HCT116 (cell line): ENCODE data around the gene ATRN.

Source experiments
- EZH2 ChIP-seq: fragments of 200-600 bp; sonication (generic); IDR thresholded peaks from 2 replicates; pipeline ENCODE4 v1.6.1; 2017; ENCODE audit warnings: antibody characterized with exemption, mixed run types
- POLR2A ChIP-seq: IDR thresholded peaks from 2 replicates; pipeline ENCODE4 v1.7.0; 2011; ENCODE audit warnings: borderline replicate concordance; ENCODE audit not compliant: insufficient read depth, insufficient read length; ENCODE audit errors: extremely low read depth
- POLR2AphosphoS5 ChIP-seq: IDR thresholded peaks from 2 replicates; pipeline ENCODE4 v1.6.1; 2011; ENCODE audit warnings: mild to moderate bottlenecking, low read depth, low read length, moderate library complexity
- SIN3A ChIP-seq: IDR thresholded peaks from 2 replicates; pipeline ENCODE4 v1.6.1; 2012; ENCODE audit warnings: low read depth
- TF ChIP-seq, protein P1 (sequence below), 3 experiments: fragments of 200-600 bp in 1 of 3; sonication (generic) in 1 of 3; IDR thresholded peaks in 2 of 3; conservative IDR thresholded peaks in 1 of 3; 2 replicates each; pipeline ENCODE4 v1.5.1; 2012 to 2017; ENCODE audit warnings: low read depth in 2 of 3, low read length in 2 of 3, antibody characterized with exemption in 1 of 3, borderline replicate concordance in 1 of 3, control low read depth in 1 of 3, mild to moderate bottlenecking in 1 of 3, mixed read lengths in 1 of 3, mixed run types in 1 of 3, moderate library complexity in 1 of 3; ENCODE audit not compliant: insufficient read depth in 1 of 3

DNA sequence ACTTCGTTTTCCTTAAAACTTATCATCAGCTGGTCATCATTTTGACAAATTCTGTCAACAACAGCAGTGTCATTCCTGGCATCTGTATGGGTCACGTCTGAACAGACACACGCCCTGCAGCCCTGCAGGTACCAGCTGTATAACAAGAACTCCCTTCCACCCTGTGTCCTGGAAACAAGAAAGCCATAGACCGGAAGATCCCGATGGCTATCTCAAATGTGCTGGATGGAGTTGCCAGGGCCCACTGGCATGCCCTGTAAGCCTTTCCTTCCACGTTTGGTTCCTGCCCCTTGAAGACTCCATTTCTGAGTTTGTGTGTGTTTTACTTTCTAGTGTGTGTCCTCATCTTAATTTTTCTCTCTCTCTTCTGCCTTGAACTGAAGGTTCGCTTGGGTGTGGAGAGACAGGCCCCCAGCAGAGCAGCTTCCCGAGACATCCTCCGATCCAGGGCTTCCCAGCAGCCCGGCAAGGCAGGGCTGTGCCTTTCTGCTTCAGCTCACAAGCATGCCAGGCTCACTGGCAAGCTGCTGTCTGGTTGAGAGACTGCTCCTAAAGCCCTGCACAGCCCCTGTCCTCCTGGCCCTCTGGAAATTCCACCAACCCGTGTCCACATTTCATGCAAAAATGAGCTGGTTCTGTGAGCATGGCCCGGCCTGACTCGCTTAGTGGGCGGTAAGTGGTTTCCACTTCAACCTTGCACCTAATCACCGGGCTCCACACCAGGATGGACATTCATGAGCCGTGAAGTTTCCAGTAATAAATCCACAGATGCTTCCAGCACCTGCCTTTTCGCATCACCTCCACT, 183.7 kb downstream of the ATRN start:
- TF ChIP-seq, protein P1, sequence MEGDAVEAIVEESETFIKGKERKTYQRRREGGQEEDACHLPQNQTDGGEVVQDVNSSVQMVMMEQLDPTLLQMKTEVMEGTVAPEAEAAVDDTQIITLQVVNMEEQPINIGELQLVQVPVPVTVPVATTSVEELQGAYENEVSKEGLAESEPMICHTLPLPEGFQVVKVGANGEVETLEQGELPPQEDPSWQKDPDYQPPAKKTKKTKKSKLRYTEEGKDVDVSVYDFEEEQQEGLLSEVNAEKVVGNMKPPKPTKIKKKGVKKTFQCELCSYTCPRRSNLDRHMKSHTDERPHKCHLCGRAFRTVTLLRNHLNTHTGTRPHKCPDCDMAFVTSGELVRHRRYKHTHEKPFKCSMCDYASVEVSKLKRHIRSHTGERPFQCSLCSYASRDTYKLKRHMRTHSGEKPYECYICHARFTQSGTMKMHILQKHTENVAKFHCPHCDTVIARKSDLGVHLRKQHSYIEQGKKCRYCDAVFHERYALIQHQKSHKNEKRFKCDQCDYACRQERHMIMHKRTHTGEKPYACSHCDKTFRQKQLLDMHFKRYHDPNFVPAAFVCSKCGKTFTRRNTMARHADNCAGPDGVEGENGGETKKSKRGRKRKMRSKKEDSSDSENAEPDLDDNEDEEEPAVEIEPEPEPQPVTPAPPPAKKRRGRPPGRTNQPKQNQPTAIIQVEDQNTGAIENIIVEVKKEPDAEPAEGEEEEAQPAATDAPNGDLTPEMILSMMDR (IDR thresholded peaks at IDR 0.05 in 2 of 3, conservative IDR thresholded peaks at IDR 0.05 in 1 of 3; ENCODE audit: borderline replicate concordance in 1 of 3, insufficient read depth in 1 of 3, low read depth in 2 of 3, low read length in 2 of 3) = no peak
- TF ChIP-seq POLR2A = no peak
- TF ChIP-seq EZH2 = no peak
- no peak for TF ChIP-seq POLR2AphosphoS5
- TF ChIP-seq SIN3A = no peak
